Limb (tissue), 2 donors: Measurements from ENCODE around the gene CHCHD6.

Source experiments
- DNase-seq, 2 donors: peaks; one replicate each; pipeline ENCODE4 v3.0.0-alpha.2; 2016; ENCODE audit errors: extremely low spot score in 2 of 2

Gene CHCHD6

GRCh38 chr3:126992216-126992615, 288.2 kb downstream of the CHCHD6 start:
- DNase-seq = no peak

DNA sequence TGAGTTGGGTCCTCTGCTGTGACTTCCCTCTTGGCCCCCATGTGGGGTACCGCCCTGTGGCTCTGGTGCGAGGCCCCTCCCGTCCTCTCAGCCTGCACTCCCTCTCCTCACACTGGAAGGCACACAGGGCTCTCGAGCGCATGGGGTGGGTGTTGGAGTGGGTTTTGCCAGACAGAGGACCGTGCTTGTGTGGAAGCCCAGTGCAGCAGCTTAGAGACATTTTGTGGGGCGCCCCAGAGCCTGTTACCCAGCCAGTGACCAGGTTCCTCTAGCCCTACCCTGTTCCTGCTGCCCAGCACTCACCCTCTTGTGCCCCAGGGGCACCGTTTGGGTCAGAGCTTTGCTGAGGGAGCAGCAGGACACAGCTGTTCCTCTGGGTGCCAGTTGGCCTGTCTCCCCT, 288.7 kb downstream of the CHCHD6 start:
- DNase-seq = no peak

- DNase-seq = no peak
Measured at GRCh38 chr3:126993436-126993835, 289.4 kb downstream of the CHCHD6 start.

DNA sequence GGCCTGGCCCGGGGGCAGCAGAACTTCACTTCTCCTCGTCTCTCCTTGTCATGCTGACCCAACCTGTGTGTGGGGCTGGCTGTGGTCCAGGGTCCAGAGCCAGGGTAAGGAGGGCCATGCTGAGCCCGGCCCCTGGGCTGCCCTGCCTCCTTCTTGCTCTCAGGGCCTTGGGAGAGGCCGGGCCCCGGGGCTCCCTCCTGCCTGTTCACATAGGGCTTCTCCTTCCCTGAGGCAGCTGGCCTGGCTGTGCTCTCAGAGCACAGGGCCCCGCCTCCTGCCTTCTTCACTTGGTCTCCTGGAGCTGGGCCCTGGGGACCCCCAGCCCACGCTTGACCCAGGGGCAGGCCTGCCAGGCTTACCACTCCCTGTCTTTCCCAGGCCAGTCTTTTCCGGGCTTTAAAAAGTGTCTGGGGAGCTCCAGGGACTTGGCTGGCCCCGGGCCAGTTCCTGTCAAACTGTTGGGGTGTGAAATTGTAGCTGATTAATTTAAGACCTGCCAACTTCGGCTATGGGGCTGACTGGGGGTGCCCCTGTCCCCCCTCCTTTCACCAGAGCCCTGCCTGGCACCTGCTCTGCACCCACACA, 290.7 kb downstream of the CHCHD6 start:
- DNase-seq = no peak

DNA sequence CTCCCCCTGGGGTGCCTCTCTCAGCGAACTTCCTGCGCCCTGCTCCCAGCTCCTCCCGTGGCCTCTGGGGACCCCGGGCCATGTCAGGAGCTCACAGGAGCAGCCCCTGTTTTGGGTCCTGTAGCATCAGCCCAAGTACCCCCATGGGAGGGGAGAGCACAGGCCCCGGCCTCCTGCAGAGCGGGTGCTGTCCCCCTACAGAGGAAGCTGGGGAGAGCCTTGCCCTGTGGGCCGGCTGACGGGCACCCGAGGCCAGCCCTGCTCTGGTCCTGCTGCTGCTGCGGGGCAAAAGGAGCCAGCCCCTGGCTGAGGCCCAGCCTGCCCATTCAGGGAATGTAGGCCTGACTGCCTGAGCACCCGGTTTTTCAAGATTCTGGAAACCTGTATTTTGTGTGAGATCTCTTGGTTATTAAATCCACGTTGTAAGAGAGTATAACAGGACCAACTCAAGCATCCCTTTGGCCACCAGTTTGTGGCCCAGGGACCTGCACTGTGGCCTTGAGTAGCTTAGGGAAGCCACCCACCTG, 291.3 kb downstream of the CHCHD6 start:
- DNase-seq = no peak

- DNase-seq = no peak
Measured at GRCh38 chr3:126995926-126996512, 292.0 kb downstream of the CHCHD6 start.

DNA sequence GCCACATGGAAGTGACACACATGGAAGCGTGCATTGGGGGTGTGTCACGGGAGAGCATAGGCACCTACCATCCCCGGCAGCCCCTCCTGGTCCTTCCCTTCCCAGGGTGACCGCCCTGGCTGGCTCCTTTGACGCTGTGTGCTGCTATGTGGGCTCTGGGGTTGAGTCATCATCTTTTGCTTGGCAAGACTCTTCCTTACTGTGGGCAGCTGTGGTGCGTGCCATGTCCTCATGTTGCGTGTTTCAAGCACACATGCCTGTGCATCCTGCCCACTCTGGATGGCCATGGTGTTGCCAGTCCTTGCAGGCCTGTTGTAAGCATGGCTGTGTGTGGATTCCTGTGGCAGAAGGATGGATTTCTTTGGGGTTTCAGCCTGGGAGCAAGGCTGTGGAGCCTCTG, 292.9 kb downstream of the CHCHD6 start:
- no peak for DNase-seq

DNA sequence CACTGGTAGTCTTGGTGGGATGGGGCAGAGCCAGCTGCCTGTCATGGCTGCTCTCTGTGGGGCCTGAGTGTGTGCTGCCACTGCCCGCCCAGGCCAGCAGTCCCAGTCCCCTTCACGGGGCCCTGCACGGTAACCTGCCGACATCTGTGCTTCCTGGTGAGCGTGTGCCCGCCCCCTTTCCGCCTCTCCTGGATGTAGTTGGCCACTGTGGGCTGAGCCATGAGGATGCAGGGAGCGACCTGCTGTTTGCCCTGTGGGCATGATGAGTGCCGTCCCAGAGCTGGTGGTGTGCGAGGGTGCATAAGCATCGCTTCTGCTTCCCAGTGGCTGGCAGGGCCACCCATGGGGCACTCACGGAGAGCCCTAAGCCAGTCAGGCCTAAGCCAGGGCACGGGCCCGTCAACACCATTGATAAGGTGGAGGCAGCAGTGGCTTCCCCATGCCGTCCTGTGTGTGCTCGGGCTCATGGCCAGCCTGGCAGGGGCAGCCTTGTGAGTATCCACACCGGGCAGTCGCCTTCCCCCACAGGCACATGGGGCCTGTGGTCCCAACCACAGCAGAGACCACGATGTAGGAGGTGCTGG, 293.5 kb downstream of the CHCHD6 start:
- DNase-seq = no peak

DNA sequence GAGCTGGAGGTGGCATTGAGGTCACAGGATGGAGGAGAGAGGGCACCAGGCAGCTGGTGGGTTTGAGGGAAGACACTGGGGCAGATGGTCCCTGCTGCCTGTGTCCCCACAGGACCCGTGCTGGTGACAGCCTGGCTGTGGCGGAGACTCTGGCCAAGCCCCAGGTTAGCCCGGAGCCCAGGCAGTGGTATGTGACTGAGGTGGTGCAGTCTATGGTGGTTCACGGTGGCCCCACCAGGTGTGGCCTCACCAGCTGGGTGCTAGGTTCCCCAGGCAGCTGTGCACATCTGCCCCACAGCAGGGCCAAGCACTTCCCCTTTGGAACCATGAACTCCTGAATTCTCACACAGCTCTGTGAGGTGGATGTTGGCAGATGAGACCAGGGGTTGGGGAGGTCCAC, 294.3 kb downstream of the CHCHD6 start:
- DNase-seq = no peak

- DNase-seq = no peak
Measured at GRCh38 chr3:126998728-126999127, 294.7 kb downstream of the CHCHD6 start.

GRCh38 chr3:126999383-126999782, 295.3 kb downstream of the CHCHD6 start:
- DNase-seq = no peak

DNA sequence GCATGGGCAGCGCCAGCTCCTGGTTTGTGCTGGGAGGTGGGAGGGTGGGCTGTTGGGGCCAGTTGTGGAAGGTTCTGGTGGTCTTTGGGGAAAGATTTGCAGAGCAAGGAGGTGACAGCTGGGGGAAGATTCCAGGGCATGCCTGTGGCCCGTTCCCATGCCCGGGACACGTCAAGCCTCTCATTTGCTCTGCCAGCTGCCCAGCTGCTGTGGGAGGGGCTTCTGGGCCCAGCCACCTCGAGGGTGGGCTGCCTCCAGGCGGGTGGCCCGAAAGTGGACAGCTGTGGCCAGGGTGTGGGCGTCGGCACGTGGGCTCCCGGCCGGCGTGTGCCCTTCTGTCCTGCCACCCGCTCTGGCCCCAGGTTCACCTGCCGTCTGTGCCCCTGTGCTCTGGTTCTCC, 296.1 kb downstream of the CHCHD6 start:
- peak; percentile 32 to 52 for DNase-seq

- no peak for DNase-seq
Measured at GRCh38 chr3:127000761-127001160, 296.7 kb downstream of the CHCHD6 start.

- no peak for DNase-seq
Measured at GRCh38 chr3:127001486-127002194, 297.6 kb downstream of the CHCHD6 start.

DNA sequence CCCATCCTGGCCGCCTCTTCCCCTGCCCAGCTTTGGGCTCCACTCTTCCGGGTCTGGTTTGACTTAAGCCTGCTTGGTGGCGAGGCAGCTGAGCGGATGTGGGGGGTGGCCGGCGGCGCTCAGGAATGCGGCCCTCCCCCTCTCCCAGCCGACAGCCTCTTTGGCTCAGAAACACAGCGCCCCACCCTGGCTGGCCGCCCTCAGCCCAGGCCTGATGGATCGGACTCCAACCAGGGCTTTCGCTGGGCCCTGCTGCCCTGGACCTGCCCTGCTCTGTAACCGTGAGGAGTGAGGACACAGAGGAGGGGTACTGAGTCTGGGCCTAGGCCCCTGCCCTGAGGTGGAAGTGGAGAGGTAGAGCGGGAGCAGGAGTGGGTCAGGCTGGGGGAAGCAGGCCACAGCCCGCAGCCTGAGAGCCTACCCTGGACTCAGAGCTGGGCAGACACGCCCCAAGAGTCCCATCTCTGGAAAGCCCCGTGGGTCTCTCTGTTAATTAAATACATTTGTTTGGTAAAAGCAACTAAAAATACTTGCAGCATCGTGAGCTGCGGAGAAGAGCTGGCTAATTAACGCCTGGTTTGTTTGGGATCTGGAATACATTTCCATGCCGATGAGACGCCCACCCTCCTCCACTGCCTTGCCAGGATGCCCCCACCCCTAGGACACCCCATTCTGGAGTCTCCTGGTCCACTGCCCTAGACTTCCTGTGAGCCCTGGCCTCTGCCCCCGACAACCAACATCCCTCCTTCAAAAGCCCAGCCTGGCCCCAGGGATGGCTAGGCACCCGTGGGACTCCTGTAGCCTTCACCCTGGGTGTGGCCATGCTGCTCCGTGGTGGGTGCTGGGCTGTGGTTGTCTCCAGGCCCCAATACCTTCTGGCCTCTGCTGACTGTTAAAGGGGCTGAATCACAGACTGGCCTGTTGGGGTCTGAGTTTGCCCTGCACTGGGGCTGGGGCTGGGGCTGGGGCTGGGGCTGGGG, 298.4 kb downstream of the CHCHD6 start:
- peak; percentile 87 to 88 for DNase-seq

DNA sequence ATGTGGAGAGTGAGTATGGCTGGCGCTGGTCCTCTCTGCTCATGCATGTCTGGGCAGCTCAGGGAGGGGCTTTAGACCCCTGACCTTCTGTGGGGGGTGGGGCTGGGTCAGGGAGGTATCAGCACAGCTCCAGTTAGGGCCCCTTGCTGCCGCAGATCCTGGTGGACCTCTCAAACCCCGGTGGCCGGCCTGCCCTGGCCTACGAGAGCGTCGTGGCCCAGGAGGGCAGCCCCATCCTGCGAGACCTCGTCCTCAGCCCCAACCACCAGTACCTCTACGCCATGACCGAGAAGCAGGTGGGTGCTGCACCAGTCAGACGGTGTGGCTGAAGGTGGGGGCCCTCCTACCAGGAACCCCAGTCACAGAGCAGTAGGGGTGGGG, 299.1 kb downstream of the CHCHD6 start:
- DNase-seq = no peak

GRCh38 chr3:127003601-127004280, 299.7 kb downstream of the CHCHD6 start:
- DNase-seq = no peak

- no peak for DNase-seq
Measured at GRCh38 chr3:127004641-127005397, 300.8 kb downstream of the CHCHD6 start.

- no peak for DNase-seq
Measured at GRCh38 chr3:127005864-127006500, 301.9 kb downstream of the CHCHD6 start.
